SU-DHL-6 (cell line): ENCODE measurements around the gene CSAG3.
"Not testable (repeated sequence)": the region's sequence is repeated elsewhere in the genome, so short reads cannot be mapped to it uniquely, and the experiment has no call there.

Experiments used
- CTCF ChIP-seq: fragments of 200-600 bp; sonication (generic); IDR thresholded peaks from one replicate; pipeline ENCODE4 v1.5.1; 2017; ENCODE audit warnings: antibody characterized with exemption, mild to moderate bottlenecking, low read length, moderate library complexity; ENCODE audit not compliant: insufficient read depth, poor library complexity, severe bottlenecking
- EZH2phosphoT487 ChIP-seq: fragments of 200-600 bp; sonication (generic), shearing (Covaris generic); conservative IDR thresholded peaks from 2 replicates; pipeline ENCODE4 v1.6.1; 2018; ENCODE audit warnings: mild to moderate bottlenecking, antibody characterized with exemption, low read length, moderate library complexity, mixed read lengths

- TF ChIP-seq CTCF, EZH2phosphoT487: not testable (repeated sequence)
Observed at GRCh38 chrX:152713195-152713594, 45.8 kb upstream of the CSAG3 start.
